Colon (tissue), 2 donors: ENCODE data around the gene SPOP.
"Not testable (repeated sequence)": the region's sequence is repeated elsewhere in the genome, so short reads cannot be mapped to it uniquely, and the experiment has no call there.

Experiments used
- FAIRE-seq: peaks from 2 replicates; lab custom pipeline; 2012; peaks lifted over from hg19 to GRCh38; lab: Jason Lieb, UNC
- donor health status: control.
- donor health status: control.

Gene SPOP

GRCh38 chr17:49695698-49696232, 17.9 kb upstream of the SPOP start:
- FAIRE-seq: no peak

GRCh38 chr17:49694847-49695697, 17.2 kb upstream of the SPOP start:
- FAIRE-seq: no peak

GRCh38 chr17:49692751-49693150, 14.9 kb upstream of the SPOP start:
- FAIRE-seq: no peak

GRCh38 chr17:49691677-49692191, 13.8 kb upstream of the SPOP start:
- FAIRE-seq: no peak

GRCh38 chr17:49691086-49691676, 13.3 kb upstream of the SPOP start:
- FAIRE-seq: no peak

- FAIRE-seq: no peak
These were observed 12.4 kb upstream of the SPOP start for GRCh38 chr17:49690256-49690655.

GRCh38 chr17:49688848-49689247, 11.0 kb upstream of the SPOP start:
- no peak for FAIRE-seq

- FAIRE-seq: no peak
These were observed 10.1 kb upstream of the SPOP start for GRCh38 chr17:49687878-49688491.

- no peak for FAIRE-seq
These were observed 3.4 kb upstream of the SPOP start for GRCh38 chr17:49681106-49681979.

- FAIRE-seq: no peak
These were observed 2.4 kb upstream of the SPOP start for GRCh38 chr17:49680314-49680713.

- FAIRE-seq: no peak
These were observed 564 bp downstream of the SPOP start for GRCh38 chr17:49677134-49677932.

GRCh38 chr17:49676276-49676868, 1.5 kb downstream of the SPOP start:
- no peak for FAIRE-seq

GRCh38 chr17:49674507-49674906, 3.4 kb downstream of the SPOP start:
- FAIRE-seq: no peak

- FAIRE-seq: not testable (repeated sequence)
These were observed 4.2 kb downstream of the SPOP start for GRCh38 chr17:49673679-49674078.

GRCh38 chr17:49670641-49671040, 7.3 kb downstream of the SPOP start:
- FAIRE-seq: no peak

- FAIRE-seq: no peak
These were observed 7.9 kb downstream of the SPOP start for GRCh38 chr17:49670002-49670401.

- no peak for FAIRE-seq
These were observed 10.0 kb downstream of the SPOP start for GRCh38 chr17:49667854-49668253.

GRCh38 chr17:49664706-49665211, 13.1 kb downstream of the SPOP start:
- no peak for FAIRE-seq

- FAIRE-seq: no peak
These were observed 18.1 kb downstream of the SPOP start for GRCh38 chr17:49659661-49660382.

GRCh38 chr17:49656247-49656646, 21.6 kb downstream of the SPOP start:
- no peak for FAIRE-seq
